Loucy (cell line): ENCODE data around the gene USP31.

Experiments used
- H2AFZ ChIP-seq: fragments of 200-600 bp; sonication (generic); 2 replicates; pipeline ENCODE4 v1.6.0; 2016; ENCODE audit warnings: antibody characterized with exemption, mild to moderate bottlenecking, low read length, moderate library complexity
- H3F3A ChIP-seq: fragments of 200-600 bp; 2 replicates; pipeline ENCODE4 v1.6.0; 2016; ENCODE audit warnings: antibody characterized with exemption, low read depth, mild to moderate bottlenecking
- H3K27me3 ChIP-seq: fragments of 200-600 bp; sonication (generic); 2 replicates; pipeline ENCODE4 v1.6.1; 2014; ENCODE audit warnings: low read length, mild to moderate bottlenecking; ENCODE audit not compliant: insufficient read depth, poor library complexity, severe bottlenecking
- H3K36me3 ChIP-seq: fragments of 200-600 bp; sonication (generic); 2 replicates; pipeline ENCODE4 v1.6.1; 2016; ENCODE audit warnings: low read length; ENCODE audit not compliant: insufficient read depth
- H3K4me1 ChIP-seq: fragments of 200-600 bp; sonication (generic); 2 replicates; pipeline ENCODE4 v1.5.1; 2014; ENCODE audit warnings: low read length, mild to moderate bottlenecking; ENCODE audit not compliant: insufficient read depth, poor library complexity, severe bottlenecking
- H3K4me2 ChIP-seq: fragments of 200-600 bp; sonication (generic); 2 replicates; pipeline ENCODE4 v1.6.0; 2014; ENCODE audit warnings: antibody characterized with exemption, low read length, low read depth, mild to moderate bottlenecking; ENCODE audit not compliant: poor library complexity, severe bottlenecking
- H3K4me3 ChIP-seq: fragments of 200-600 bp; sonication (generic); 2 replicates; pipeline ENCODE4 v1.5.1; 2014; ENCODE audit warnings: low read length, mild to moderate bottlenecking, mixed read lengths; ENCODE audit not compliant: poor library complexity, severe bottlenecking
- H3K79me2 ChIP-seq: fragments of 200-600 bp; sonication (generic); 2 replicates; pipeline ENCODE4 v1.6.1; 2014; ENCODE audit warnings: low read length; ENCODE audit not compliant: insufficient read depth
- H3K9ac ChIP-seq: fragments of 200-600 bp; sonication (generic); 2 replicates; pipeline ENCODE4 v1.6.0; 2014; ENCODE audit warnings: mild to moderate bottlenecking, low read depth, low read length, moderate library complexity; ENCODE audit not compliant: poor library complexity, severe bottlenecking
- H3K9me2 ChIP-seq: fragments of 200-600 bp; sonication (generic); replicated peaks from 2 replicates; pipeline ENCODE4 v1.6.1; 2016; ENCODE audit warnings: low read depth, low read length, mixed read lengths
- H3K9me3 ChIP-seq: fragments of 200-600 bp; sonication (generic); 2 replicates; pipeline ENCODE4 v1.6.1; 2014; ENCODE audit warnings: mild to moderate bottlenecking, antibody characterized with exemption, low read length, low read depth; ENCODE audit not compliant: insufficient read depth
- H4K20me1 ChIP-seq: fragments of 200-600 bp; sonication (generic); 2 replicates; pipeline ENCODE4 v1.6.0; 2014; ENCODE audit warnings: antibody characterized with exemption, low read length, mild to moderate bottlenecking; ENCODE audit not compliant: insufficient read depth, poor library complexity, severe bottlenecking
- EZH2phosphoT487 ChIP-seq: fragments of 200-600 bp; IDR thresholded peaks from 2 replicates; pipeline ENCODE4 v1.6.1; 2018; ENCODE audit warnings: antibody characterized with exemption, mild to moderate bottlenecking, moderate library complexity, borderline replicate concordance
- TF ChIP-seq, protein P1 (sequence below): fragments of 200-600 bp; sonication (generic); conservative IDR thresholded peaks from 2 replicates; pipeline ENCODE4 v1.5.1; 2014; ENCODE audit warnings: mild to moderate bottlenecking, antibody characterized with exemption, low read length

The USP31 gene

DNA sequence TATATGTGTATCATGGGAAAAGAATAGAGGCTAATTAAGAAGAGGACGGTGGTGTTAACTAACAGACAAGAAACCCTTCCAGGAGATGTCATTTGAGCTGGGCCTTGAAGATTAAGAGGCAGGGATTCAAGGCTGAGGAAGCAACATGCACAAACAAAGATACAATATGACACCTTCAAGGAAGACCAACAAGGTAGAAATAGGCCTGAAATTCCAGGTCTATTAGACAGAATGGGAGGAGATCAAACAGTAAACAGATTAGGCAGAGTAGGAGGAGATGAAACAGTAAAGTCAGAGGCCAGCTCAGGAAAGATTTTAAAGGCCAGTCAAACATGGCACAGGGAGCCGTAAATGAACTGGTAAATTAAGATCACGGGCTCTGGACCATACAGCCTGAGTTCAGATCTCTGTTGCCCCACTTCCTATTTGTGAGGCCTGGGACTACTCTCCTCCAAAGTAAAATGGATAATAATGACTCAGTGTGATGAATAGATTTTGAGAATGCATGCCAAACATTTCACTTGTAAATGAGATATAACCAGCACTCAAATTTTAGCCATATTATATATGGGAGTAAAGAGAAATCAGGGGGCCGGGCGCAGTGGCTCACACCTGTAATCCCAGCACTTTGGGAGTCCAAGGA is 38.9 kb downstream of the USP31 start:
- H3K4me1 ChIP-seq: no peaks in the 10 kb centered on the region
- peaks cover 12% of the 10 kb centered on the region for H3K36me3 ChIP-seq
- no peak overlapping the region for H3K4me3 ChIP-seq
- no peaks in the 10 kb centered on the region for H3F3A ChIP-seq
- H3K9me3 ChIP-seq: no peaks in the 10 kb centered on the region
- no peaks in the 10 kb centered on the region for H3K79me2 ChIP-seq
- TF ChIP-seq, protein P1, sequence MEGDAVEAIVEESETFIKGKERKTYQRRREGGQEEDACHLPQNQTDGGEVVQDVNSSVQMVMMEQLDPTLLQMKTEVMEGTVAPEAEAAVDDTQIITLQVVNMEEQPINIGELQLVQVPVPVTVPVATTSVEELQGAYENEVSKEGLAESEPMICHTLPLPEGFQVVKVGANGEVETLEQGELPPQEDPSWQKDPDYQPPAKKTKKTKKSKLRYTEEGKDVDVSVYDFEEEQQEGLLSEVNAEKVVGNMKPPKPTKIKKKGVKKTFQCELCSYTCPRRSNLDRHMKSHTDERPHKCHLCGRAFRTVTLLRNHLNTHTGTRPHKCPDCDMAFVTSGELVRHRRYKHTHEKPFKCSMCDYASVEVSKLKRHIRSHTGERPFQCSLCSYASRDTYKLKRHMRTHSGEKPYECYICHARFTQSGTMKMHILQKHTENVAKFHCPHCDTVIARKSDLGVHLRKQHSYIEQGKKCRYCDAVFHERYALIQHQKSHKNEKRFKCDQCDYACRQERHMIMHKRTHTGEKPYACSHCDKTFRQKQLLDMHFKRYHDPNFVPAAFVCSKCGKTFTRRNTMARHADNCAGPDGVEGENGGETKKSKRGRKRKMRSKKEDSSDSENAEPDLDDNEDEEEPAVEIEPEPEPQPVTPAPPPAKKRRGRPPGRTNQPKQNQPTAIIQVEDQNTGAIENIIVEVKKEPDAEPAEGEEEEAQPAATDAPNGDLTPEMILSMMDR: no peak
- no peak for TF ChIP-seq EZH2phosphoT487
- no peak overlapping the region for H3K9ac ChIP-seq
- no peaks in the 10 kb centered on the region for H3K27me3 ChIP-seq
- H2AFZ ChIP-seq: no peak overlapping the region
- no peak overlapping the region for H3K4me2 ChIP-seq
- H4K20me1 ChIP-seq: no peaks in the 10 kb centered on the region
- H3K9me2 ChIP-seq: no peaks in the 10 kb centered on the region

GRCh38 chr16:23107936-23108335 is 41.3 kb downstream of the USP31 start:
- Histone ChIP-seq H3F3A (no peaks in the 10 kb centered on the region), H3K4me3 (no peak overlapping the region), H3K9me3 (no peaks in the 10 kb centered on the region), H3K9ac (no peak overlapping the region), H3K9me2 (no peaks in the 10 kb centered on the region), H2AFZ (no peak overlapping the region), H3K36me3 (peaks cover 22% of the 10 kb centered on the region), H4K20me1 (no peaks in the 10 kb centered on the region), H3K27me3 (no peaks in the 10 kb centered on the region), H3K4me1 (no peaks in the 10 kb centered on the region), H3K4me2 (no peak overlapping the region), H3K79me2 (no peaks in the 10 kb centered on the region)
- TF ChIP-seq EZH2phosphoT487: no peak
- TF ChIP-seq, protein P1: no peak

DNA sequence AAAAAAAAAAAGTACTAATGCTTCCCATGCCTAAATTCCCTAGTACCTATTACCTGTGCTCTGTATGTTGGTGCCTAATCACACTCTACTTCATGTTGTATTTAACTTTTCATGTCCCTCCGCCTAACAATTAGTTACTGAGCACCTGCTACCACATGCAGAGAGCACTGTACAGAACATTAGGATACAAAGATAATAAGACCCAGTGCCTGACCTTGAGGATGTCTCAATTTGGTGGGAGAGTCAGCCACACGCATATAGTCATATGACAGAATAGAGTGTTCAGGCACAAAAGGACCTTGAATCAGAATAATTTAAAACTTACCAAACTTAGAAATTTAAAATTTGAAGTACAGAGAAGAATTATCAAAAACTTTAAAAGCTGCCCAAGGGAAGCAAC is 42.1 kb downstream of the USP31 start:
- H3K27me3 ChIP-seq: no peaks in the 10 kb centered on the region
- H4K20me1 ChIP-seq: no peaks in the 10 kb centered on the region
- no peaks in the 10 kb centered on the region for H3F3A ChIP-seq
- H3K9ac ChIP-seq: no peak overlapping the region
- peaks cover 22% of the 10 kb centered on the region for H3K36me3 ChIP-seq
- H3K79me2 ChIP-seq: no peaks in the 10 kb centered on the region
- H2AFZ ChIP-seq: no peak overlapping the region
- no peak overlapping the region for H3K4me2 ChIP-seq
- no peaks in the 10 kb centered on the region for H3K4me1 ChIP-seq
- H3K9me3 ChIP-seq: no peaks in the 10 kb centered on the region
- H3K4me3 ChIP-seq: no peak overlapping the region
- TF ChIP-seq, protein P1: no peak
- no peak for TF ChIP-seq EZH2phosphoT487
- no peaks in the 10 kb centered on the region for H3K9me2 ChIP-seq
